GM19193 (cell line): ENCODE results near the gene CD96.

Experiments
- POLR2A ChIP-seq: IDR thresholded peaks from 4 replicates; pipeline ENCODE4 v1.6.1; 2011; ENCODE audit not compliant: insufficient read depth, insufficient read length; ENCODE audit errors: extremely low read depth

The CD96 gene

DNA sequence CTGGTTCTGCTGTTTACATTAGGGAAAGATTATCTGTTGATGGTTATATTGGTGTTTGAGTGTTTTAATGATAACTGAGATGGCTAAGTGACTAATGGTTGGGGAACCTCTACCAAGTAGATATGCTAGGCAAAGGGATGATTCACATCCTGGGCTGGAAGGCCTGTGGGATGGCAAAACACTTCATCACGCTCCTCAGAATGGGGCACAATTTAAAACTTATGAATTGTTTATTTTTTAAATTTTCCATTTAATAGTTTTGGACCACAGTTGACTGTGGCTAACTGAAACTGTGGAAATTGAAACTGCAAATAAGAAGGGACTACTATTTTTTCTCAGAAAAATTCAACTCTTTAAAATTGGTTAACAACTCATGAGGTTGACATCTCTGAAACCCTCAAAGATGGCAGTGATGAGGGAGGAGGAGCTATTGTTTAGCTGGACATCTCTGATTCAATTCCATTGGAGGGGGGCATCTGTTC is 153.7 kb downstream of the CD96 start:
- TF ChIP-seq POLR2A = no peak

DNA sequence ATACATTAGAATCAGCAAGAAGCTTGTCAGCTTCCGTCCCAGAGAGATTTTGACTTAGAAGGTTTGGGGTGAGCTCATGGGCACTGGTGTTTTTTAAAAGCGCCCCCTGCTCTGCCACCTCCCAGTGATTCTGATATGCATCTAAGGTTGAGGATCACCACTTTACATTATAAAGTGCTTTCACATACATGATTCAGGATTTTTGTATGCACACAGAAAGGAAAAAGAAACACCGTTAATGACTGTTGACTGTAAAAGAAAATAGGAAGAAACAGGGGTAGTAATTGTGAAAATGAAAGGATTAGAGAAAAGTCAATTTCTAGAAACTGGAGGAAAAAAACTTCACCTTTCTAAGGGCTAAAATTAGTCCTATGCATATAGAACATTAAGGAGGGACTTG is 158.1 kb downstream of the CD96 start:
- no peak for TF ChIP-seq POLR2A

DNA sequence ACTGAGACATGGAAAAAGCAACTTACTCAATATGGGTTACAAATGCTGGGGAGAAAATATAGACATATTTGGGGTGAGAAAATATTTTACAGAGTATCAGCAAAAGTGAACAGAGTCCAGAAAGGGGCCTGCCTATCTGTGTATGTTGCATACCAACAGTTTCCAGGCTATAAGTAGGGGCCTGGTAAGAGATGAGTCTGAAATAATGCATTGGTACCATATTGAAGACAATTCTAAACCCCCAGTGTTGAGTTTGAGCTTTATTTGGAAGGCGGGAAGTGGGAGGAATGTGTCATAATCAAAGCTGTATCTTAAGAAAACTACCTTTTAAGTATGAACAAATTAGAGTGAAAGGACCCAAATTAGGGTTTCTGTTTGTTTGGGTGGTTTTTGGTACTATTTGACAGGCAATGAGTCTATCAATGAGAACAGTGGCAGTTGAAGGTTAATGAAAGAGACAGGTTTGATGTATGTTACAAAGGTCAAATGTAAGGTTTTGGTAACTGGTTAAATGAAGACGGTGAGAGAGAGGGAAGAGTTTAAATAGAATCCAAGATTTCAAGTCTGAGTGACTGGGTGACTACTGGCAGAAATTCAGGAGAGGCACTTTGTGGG is 159.4 kb downstream of the CD96 start:
- no peak for TF ChIP-seq POLR2A
